ENCODE measurements around the gene ANXA11. TPM values are rescaled to one million over a fixed set of nuclear protein-coding genes. Genes with fewer than 3 reads are reported as not detected.
A peak's percentile ranks its signal among the peaks of the same experiment; 100 is the strongest.

Gene ANXA11
- total RNA-seq, 6 experiments from 2014 or later = 253 to 361 (median 336) TPM

GRCh38 chr10:80164596-80164995, 40.7 kb downstream of the ANXA11 start:
- H3K9me3 Mint-ChIP-seq = no peaks in the 10 kb centered on the region

GRCh38 chr10:80163741-80164341, 41.5 kb downstream of the ANXA11 start:
- Mint-ChIP-seq H3K27me3 (ENCODE audit: insufficient read depth) (peaks cover 2% of the 10 kb centered on the region), H3K4me1 (ENCODE audit: low read depth) (peaks cover 97% of the 10 kb centered on the region), H3K27ac (peak overlapping the region; percentile 91), H3K4me3 (peak overlapping the region; percentile 70), H3K9me3 (no peaks in the 10 kb centered on the region), H3K36me3 (ENCODE audit: low read depth) (peaks cover 63% of the 10 kb centered on the region)
- TF ChIP-seq CTCF (IDR thresholded peaks at IDR 0.05) = no peak
- DNase-seq = peak; percentile 79

More at GRCh38 chr10:80164596-80164995, 40.7 kb downstream of the ANXA11 start:
- Mint-ChIP-seq H3K36me3 (ENCODE audit: low read depth) (peaks cover 63% of the 10 kb centered on the region), H3K27ac (peak overlapping the region; percentile 91), H3K4me3 (peak overlapping the region; percentile 49), H3K4me1 (ENCODE audit: low read depth) (peaks cover 95% of the 10 kb centered on the region), H3K27me3 (ENCODE audit: insufficient read depth) (peaks cover 2% of the 10 kb centered on the region)
- no peak for DNase-seq
- TF ChIP-seq CTCF (IDR thresholded peaks at IDR 0.05) = no peak

GRCh38 chr10:80161321-80162083, 43.8 kb downstream of the ANXA11 start:
- DNase-seq = no peak

GRCh38 chr10:80160361-80161320, 44.7 kb downstream of the ANXA11 start:
- TF ChIP-seq CTCF (IDR thresholded peaks at IDR 0.05) = no peak
- Mint-ChIP-seq H3K9me3 (no peaks in the 10 kb centered on the region), H3K4me3 (no peak overlapping the region; the same call in 1 of the 2 replicates), H3K27ac (peak overlapping the region; percentile 93), H3K27me3 (ENCODE audit: insufficient read depth) (peaks cover 5% of the 10 kb centered on the region), H3K4me1 (ENCODE audit: low read depth) (peaks cover 100% of the 10 kb centered on the region), H3K36me3 (ENCODE audit: low read depth) (peaks cover 80% of the 10 kb centered on the region)
- no peak for DNase-seq

More at GRCh38 chr10:80161321-80162083, 43.8 kb downstream of the ANXA11 start:
- H3K27ac Mint-ChIP-seq = peak overlapping the region; percentile 67
- TF ChIP-seq CTCF (IDR thresholded peaks at IDR 0.05) = peak; percentile 62
- no peak overlapping the region for H3K4me3 Mint-ChIP-seq
- no peaks in the 10 kb centered on the region for H3K9me3 Mint-ChIP-seq
- peaks cover 100% of the 10 kb centered on the region for H3K4me1 Mint-ChIP-seq (ENCODE audit: low read depth)
- H3K36me3 Mint-ChIP-seq (ENCODE audit: low read depth) = peaks cover 83% of the 10 kb centered on the region
- peaks cover 2% of the 10 kb centered on the region for H3K27me3 Mint-ChIP-seq (ENCODE audit: insufficient read depth)

- no peak for DNase-seq
- no peaks in the 10 kb centered on the region for H3K9me3 Mint-ChIP-seq
- H3K36me3 Mint-ChIP-seq (ENCODE audit: low read depth) = peaks cover 79% of the 10 kb centered on the region
- no peak for TF ChIP-seq CTCF (IDR thresholded peaks at IDR 0.05)
- H3K4me3 Mint-ChIP-seq = peak overlapping the region; percentile 64; the same call in 1 of the 2 replicates
- peak overlapping the region; percentile 93 for H3K27ac Mint-ChIP-seq
- peaks cover 9% of the 10 kb centered on the region for H3K27me3 Mint-ChIP-seq (ENCODE audit: insufficient read depth)
- peaks cover 100% of the 10 kb centered on the region for H3K4me1 Mint-ChIP-seq (ENCODE audit: low read depth)
Observed at GRCh38 chr10:80159166-80159873, 46.0 kb downstream of the ANXA11 start.

Measured in HFFc6 (cell line).